ENCODE measurements around the gene FADS2.

Gene FADS2

DNA sequence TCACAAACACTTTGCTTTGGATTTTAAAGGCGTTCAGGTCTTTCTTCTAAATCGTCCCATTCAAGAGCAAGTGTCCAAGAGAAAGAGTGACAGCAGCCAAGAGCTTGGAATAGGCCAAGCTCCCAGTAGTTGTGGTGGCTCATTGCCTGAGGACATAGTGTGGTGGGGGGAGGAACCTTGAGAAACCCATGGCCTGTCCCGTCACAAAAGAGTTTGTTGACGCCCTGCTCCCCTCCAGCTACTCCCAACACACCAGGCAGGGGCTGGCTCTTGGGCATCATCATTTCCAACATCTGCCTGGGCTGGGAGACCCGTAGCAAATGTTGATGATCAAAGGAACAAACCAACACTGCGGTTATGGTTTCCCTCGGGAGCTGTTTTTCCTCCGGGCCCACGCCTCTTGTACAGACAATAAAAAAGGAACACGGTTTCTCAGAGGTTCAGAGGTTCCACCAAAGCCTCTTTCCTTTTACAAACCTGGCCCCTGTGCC lies 42.5 kb downstream of the FADS2 start:
- TF ChIP-seq SPI1 (IDR thresholded peaks at IDR 0.05; ENCODE audit: borderline replicate concordance, low read depth) (no peak), POLR2AphosphoS5 (IDR thresholded peaks at IDR 0.05; ENCODE audit: low read depth) (no peak), GABPA (IDR thresholded peaks at IDR 0.05; ENCODE audit: low read depth) (no peak)
- TF ChIP-seq, protein P1, sequence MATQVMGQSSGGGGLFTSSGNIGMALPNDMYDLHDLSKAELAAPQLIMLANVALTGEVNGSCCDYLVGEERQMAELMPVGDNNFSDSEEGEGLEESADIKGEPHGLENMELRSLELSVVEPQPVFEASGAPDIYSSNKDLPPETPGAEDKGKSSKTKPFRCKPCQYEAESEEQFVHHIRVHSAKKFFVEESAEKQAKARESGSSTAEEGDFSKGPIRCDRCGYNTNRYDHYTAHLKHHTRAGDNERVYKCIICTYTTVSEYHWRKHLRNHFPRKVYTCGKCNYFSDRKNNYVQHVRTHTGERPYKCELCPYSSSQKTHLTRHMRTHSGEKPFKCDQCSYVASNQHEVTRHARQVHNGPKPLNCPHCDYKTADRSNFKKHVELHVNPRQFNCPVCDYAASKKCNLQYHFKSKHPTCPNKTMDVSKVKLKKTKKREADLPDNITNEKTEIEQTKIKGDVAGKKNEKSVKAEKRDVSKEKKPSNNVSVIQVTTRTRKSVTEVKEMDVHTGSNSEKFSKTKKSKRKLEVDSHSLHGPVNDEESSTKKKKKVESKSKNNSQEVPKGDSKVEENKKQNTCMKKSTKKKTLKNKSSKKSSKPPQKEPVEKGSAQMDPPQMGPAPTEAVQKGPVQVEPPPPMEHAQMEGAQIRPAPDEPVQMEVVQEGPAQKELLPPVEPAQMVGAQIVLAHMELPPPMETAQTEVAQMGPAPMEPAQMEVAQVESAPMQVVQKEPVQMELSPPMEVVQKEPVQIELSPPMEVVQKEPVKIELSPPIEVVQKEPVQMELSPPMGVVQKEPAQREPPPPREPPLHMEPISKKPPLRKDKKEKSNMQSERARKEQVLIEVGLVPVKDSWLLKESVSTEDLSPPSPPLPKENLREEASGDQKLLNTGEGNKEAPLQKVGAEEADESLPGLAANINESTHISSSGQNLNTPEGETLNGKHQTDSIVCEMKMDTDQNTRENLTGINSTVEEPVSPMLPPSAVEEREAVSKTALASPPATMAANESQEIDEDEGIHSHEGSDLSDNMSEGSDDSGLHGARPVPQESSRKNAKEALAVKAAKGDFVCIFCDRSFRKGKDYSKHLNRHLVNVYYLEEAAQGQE (IDR thresholded peaks at IDR 0.05; ENCODE audit: insufficient replicate concordance, low read depth), result no peak
- TF ChIP-seq, protein P2, sequence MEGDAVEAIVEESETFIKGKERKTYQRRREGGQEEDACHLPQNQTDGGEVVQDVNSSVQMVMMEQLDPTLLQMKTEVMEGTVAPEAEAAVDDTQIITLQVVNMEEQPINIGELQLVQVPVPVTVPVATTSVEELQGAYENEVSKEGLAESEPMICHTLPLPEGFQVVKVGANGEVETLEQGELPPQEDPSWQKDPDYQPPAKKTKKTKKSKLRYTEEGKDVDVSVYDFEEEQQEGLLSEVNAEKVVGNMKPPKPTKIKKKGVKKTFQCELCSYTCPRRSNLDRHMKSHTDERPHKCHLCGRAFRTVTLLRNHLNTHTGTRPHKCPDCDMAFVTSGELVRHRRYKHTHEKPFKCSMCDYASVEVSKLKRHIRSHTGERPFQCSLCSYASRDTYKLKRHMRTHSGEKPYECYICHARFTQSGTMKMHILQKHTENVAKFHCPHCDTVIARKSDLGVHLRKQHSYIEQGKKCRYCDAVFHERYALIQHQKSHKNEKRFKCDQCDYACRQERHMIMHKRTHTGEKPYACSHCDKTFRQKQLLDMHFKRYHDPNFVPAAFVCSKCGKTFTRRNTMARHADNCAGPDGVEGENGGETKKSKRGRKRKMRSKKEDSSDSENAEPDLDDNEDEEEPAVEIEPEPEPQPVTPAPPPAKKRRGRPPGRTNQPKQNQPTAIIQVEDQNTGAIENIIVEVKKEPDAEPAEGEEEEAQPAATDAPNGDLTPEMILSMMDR (IDR thresholded peaks at IDR 0.05; ENCODE audit: insufficient read depth, low read length), result no peak

DNA sequence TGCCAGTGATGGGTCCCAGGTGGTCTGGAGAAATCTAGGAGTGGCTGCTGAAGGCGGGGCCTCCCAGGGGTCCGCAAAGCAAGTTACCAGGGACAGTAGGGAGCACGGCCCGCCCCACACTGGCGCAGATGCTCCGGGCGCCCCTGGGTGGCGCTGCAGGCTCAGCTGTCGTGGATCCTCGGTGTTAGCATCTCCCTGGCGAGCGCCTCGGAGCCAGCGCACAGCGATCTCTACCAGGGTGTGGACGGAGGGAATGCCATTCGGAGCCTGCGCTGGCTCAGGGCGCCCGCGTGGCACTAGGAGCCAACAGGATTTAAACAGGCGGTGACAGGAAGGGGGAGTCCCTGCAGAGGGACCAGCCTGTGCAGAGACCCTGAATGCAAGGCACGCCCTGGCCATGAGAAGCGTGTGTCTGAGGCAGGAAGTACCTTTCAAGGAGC lies 43.1 kb downstream of the FADS2 start:
- Histone ChIP-seq H3K27me3 (ENCODE audit: insufficient read depth, poor library complexity, severe bottlenecking) (peaks cover 9% of the 10 kb centered on the region), H3K27ac (replicated peaks) (no peak overlapping the region), H3K4me3 (replicated peaks; ENCODE audit: insufficient read depth, low read length) (no peak overlapping the region)
- DNase-seq (ENCODE audit: low read depth in 1 of 2, low spot score in 1 of 2), result peak; percentile 41 to 56
- TF ChIP-seq POLR2AphosphoS5 (IDR thresholded peaks at IDR 0.05; ENCODE audit: low read depth) (no peak), SPI1 (IDR thresholded peaks at IDR 0.05; ENCODE audit: borderline replicate concordance, low read depth) (no peak), GABPA (IDR thresholded peaks at IDR 0.05; ENCODE audit: low read depth) (no peak)
- TF ChIP-seq, protein P2 (IDR thresholded peaks at IDR 0.05; ENCODE audit: insufficient read depth, low read length), result peak; percentile 74

More for the DNA sequence above, 42.5 kb downstream of the FADS2 start:
- Histone ChIP-seq H3K4me3 (replicated peaks; ENCODE audit: insufficient read depth, low read length) (no peak overlapping the region), H3K27me3 (ENCODE audit: insufficient read depth, poor library complexity, severe bottlenecking) (peaks cover 9% of the 10 kb centered on the region), H3K27ac (replicated peaks) (no peak overlapping the region)
- no peak for DNase-seq (ENCODE audit: low read depth in 1 of 2, low spot score in 1 of 2)

DNA sequence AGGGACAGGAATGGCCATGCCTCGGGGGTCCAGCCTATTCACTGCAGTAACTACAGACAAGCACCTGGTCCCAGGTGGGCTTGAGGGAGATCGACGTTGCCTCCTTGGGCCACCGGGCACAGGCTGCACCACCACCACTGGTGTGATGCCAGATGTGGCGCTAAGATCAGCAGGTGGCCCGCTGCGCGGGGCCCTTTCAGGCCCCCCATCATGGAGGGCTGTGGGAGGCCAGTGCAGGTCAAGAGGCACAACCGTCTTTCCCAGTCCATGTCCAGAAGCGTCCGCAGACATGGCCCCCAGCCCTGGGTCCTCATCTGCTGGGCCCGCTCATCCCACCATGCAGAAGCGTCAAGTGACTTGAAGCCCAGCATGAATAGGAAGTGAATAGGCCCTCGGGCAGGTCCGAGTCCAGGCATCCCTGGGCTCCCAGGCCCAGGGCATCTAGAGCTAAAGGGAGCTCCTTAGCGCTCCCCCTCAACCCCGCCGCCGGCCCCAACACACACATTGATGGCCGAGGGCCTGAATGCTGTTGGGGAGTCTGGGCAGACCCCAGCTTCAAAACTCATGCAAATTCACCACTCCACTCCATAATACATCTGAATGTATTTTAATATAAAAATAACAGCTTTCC lies 45.0 kb downstream of the FADS2 start:
- DNase-seq (ENCODE audit: low read depth in 1 of 2, low spot score in 1 of 2), result no peak
- H3K27ac ChIP-seq (replicated peaks), result no peak overlapping the region
- TF ChIP-seq SPI1 (IDR thresholded peaks at IDR 0.05; ENCODE audit: borderline replicate concordance, low read depth) (no peak), POLR2AphosphoS5 (IDR thresholded peaks at IDR 0.05; ENCODE audit: low read depth) (no peak)
- TF ChIP-seq, protein P1 (IDR thresholded peaks at IDR 0.05; ENCODE audit: insufficient replicate concordance, low read depth), result no peak
- TF ChIP-seq, protein P2 (IDR thresholded peaks at IDR 0.05; ENCODE audit: insufficient read depth, low read length), result no peak
- H3K4me3 ChIP-seq (replicated peaks; ENCODE audit: insufficient read depth, low read length), result no peak overlapping the region
- H3K27me3 ChIP-seq (ENCODE audit: insufficient read depth, poor library complexity, severe bottlenecking), result peaks cover 9% of the 10 kb centered on the region
